IMR-90 (cell line): Measurements from ENCODE around the gene PDE8B. TPM values are rescaled to one million over a fixed set of nuclear protein-coding genes. Genes with fewer than 3 reads are reported as not detected.

Experiments used
- ATAC-seq: fragments of 200-7000 bp; cut with Tn5 transposase; 2 replicates; pipeline ENCODE4 v1.9.1; 2020; ENCODE audit warnings: low read depth, mild to moderate bottlenecking, moderate library complexity
- BruUV-seq: library from RNA; stranded (reverse); fragments of 400-500 nt; replicated peaks from 2 replicates; lab custom pipeline; 2021; lab: Mats Ljungman, UMichigan
- CTCF ChIA-PET: fragments of 300-600 bp; formaldehyde crosslinking; extraction: SDS; loops from one replicate; lab custom pipeline; 2021; ENCODE audit warnings: antibody characterized with exemption; lab: Yijun Ruan, JAX
- POLR2A ChIA-PET: fragments of 300-600 bp; sonication (Branson Sonifier 250); formaldehyde crosslinking; loops from one replicate; lab custom pipeline; 2022; ENCODE audit warnings: antibody characterized with exemption; ENCODE audit not compliant: unreplicated experiment; lab: Charles Lee
- DNase-seq: peaks from one replicate; pipeline ENCODE4 v3.0.0; 2013
- H2AFZ ChIP-seq: replicated peaks from 2 replicates; pipeline ENCODE3; 2013; ENCODE audit warnings: low read length, mild to moderate bottlenecking; ENCODE audit not compliant: poor library complexity
- H2AK5ac ChIP-seq: 2 replicates; pipeline ENCODE4 v1.6.1; 2013; ENCODE audit warnings: low read depth, low read length, inconsistent platforms
- H2AK9ac ChIP-seq: replicated peaks from 2 replicates; pipeline ENCODE3; 2013; ENCODE audit warnings: mild to moderate bottlenecking, low read depth, low read length, moderate library complexity; ENCODE audit not compliant: poor library complexity
- H2BK120ac ChIP-seq: 2 replicates; pipeline ENCODE4 v1.6.1; 2013; ENCODE audit warnings: low read depth, low read length, inconsistent platforms
- H2BK15ac ChIP-seq: 3 replicates; pipeline ENCODE4 v1.6.1; 2013; ENCODE audit warnings: low read depth, low read length, inconsistent platforms
- H2BK20ac ChIP-seq: 2 replicates; pipeline ENCODE4 v1.6.1; 2013; ENCODE audit warnings: low read depth, mild to moderate bottlenecking, inconsistent platforms, low read length, moderate library complexity
- H2BK5ac ChIP-seq: 2 replicates; pipeline ENCODE4 v1.6.1; 2013; ENCODE audit warnings: mild to moderate bottlenecking, low read depth, low read length, inconsistent platforms; ENCODE audit not compliant: poor library complexity, severe bottlenecking
- H3K14ac ChIP-seq: replicated peaks from 2 replicates; pipeline ENCODE4 v1.6.1; 2013; ENCODE audit warnings: low read depth, low read length, inconsistent platforms
- H3K18ac ChIP-seq: 2 replicates; pipeline ENCODE4 v1.6.1; 2013; ENCODE audit warnings: low read depth, low read length, control low read depth
- H3K23ac ChIP-seq: 2 replicates; pipeline ENCODE4 v1.6.1; 2013; ENCODE audit warnings: low read depth, low read length, inconsistent platforms
- H3K27ac ChIP-seq: 2 replicates; pipeline ENCODE4 v1.5.1; 2013; ENCODE audit warnings: mild to moderate bottlenecking, control low read depth, low read length; ENCODE audit not compliant: insufficient read depth
- H3K27me3 ChIP-seq: 2 replicates; pipeline ENCODE4 v1.6.1; 2013; ENCODE audit warnings: low read length; ENCODE audit not compliant: control insufficient read depth, insufficient read depth
- H3K36me3 ChIP-seq: 2 replicates; pipeline ENCODE4 v1.6.1; 2013; ENCODE audit warnings: low read length, mixed read lengths; ENCODE audit not compliant: control insufficient read depth, insufficient read depth
- H3K4ac ChIP-seq: 2 replicates; pipeline ENCODE4 v1.6.1; 2013; ENCODE audit warnings: low read depth, low read length, inconsistent platforms
- H3K4me1 ChIP-seq: 2 replicates; pipeline ENCODE4 v1.6.1; 2013; ENCODE audit warnings: low read length, mixed read lengths; ENCODE audit not compliant: control insufficient read depth, insufficient read depth
- H3K4me2 ChIP-seq: 2 replicates; pipeline ENCODE4 v1.6.1; 2013; ENCODE audit warnings: low read depth, mild to moderate bottlenecking, control low read depth, low read length, moderate library complexity
- H3K4me3 ChIP-seq: 2 replicates; pipeline ENCODE4 v1.5.1; 2013; ENCODE audit warnings: low read depth, mild to moderate bottlenecking, control low read depth, low read length, moderate library complexity; ENCODE audit not compliant: insufficient read depth
- H3K56ac ChIP-seq: 2 replicates; pipeline ENCODE4 v1.6.1; 2013; ENCODE audit warnings: low read length, inconsistent platforms; ENCODE audit not compliant: insufficient read depth; ENCODE audit errors: extremely low read depth
- H3K79me1 ChIP-seq, 2 experiments: 2 replicates each; pipeline ENCODE4 v1.6.1; 2013; ENCODE audit warnings: low read length in 2 of 2, inconsistent platforms in 1 of 2, low read depth in 1 of 2
- H3K9ac ChIP-seq: 2 replicates; pipeline ENCODE4 v1.6.1; 2013; ENCODE audit warnings: low read depth, low read length, control low read depth
- H3K9me1 ChIP-seq: 2 replicates; pipeline ENCODE4 v1.6.1; 2013; ENCODE audit warnings: low read length, inconsistent platforms; ENCODE audit not compliant: insufficient read depth
- H3K9me3 ChIP-seq: 2 replicates; pipeline ENCODE4 v1.6.1; 2013; ENCODE audit warnings: low read length; ENCODE audit not compliant: control insufficient read depth, insufficient read depth
- H4K20me1 ChIP-seq: 2 replicates; pipeline ENCODE4 v1.6.1; 2013; ENCODE audit warnings: low read length, inconsistent platforms; ENCODE audit not compliant: insufficient read depth
- H4K5ac ChIP-seq: 2 replicates; pipeline ENCODE4 v1.6.1; 2013; ENCODE audit warnings: mild to moderate bottlenecking, low read depth, low read length, control low read depth
- H4K8ac ChIP-seq, 2 experiments: 2 replicates each; pipeline ENCODE4 v1.6.1; 2013; ENCODE audit warnings: low read depth in 2 of 2, low read length in 2 of 2, control low read depth in 1 of 2, inconsistent platforms in 1 of 2
- H4K91ac ChIP-seq: 2 replicates; pipeline ENCODE4 v1.6.1; 2013; ENCODE audit warnings: low read depth, low read length, inconsistent platforms; ENCODE audit not compliant: insufficient read depth
- BHLHE40 ChIP-seq: fragments of 150-350 bp; IDR thresholded peaks from 2 replicates; pipeline ENCODE4 v1.6.1; 2016; ENCODE audit warnings: mild to moderate bottlenecking, low read depth, low read length
- CEBPB ChIP-seq: IDR thresholded peaks from 2 replicates; pipeline ENCODE4 v1.6.1; 2012; ENCODE audit warnings: low read depth, low read length, improper control_type of control experiment
- CHD1 ChIP-seq: IDR thresholded peaks from 2 replicates; pipeline ENCODE4 v1.6.1; 2012; ENCODE audit warnings: low read depth, low read length, improper control_type of control experiment
- CTCF ChIP-seq: conservative IDR thresholded peaks from 2 replicates; pipeline ENCODE4 v1.5.1; 2012; ENCODE audit warnings: mild to moderate bottlenecking, low read depth, low read length, improper control_type of control experiment
- ELK1 ChIP-seq: fragments of 150-350 bp; IDR thresholded peaks from 2 replicates; pipeline ENCODE4 v1.6.1; 2016; ENCODE audit warnings: low read depth, mild to moderate bottlenecking, low read length, moderate library complexity, borderline replicate concordance
- FOS ChIP-seq: fragments of 150-350 bp; IDR thresholded peaks from 2 replicates; pipeline ENCODE4 v1.6.1; 2016; ENCODE audit warnings: low read depth, low read length
- MAFK ChIP-seq: IDR thresholded peaks from 2 replicates; pipeline ENCODE4 v1.6.1; 2012; ENCODE audit warnings: low read depth, low read length, improper control_type of control experiment
- MAZ ChIP-seq: IDR thresholded peaks from 2 replicates; pipeline ENCODE4 v1.6.1; 2012; ENCODE audit warnings: low read depth, mild to moderate bottlenecking, low read length, improper control_type of control experiment, moderate library complexity, borderline replicate concordance
- MXI1 ChIP-seq: IDR thresholded peaks from 2 replicates; pipeline ENCODE4 v1.6.1; 2012; ENCODE audit warnings: low read depth, mild to moderate bottlenecking, low read length, moderate library complexity, borderline replicate concordance
- NFE2L2 ChIP-seq: fragments of 150-350 bp; IDR thresholded peaks from 2 replicates; pipeline ENCODE4 v1.6.1; 2016; ENCODE audit warnings: low read depth, mild to moderate bottlenecking, low read length
- POLR2A ChIP-seq: IDR thresholded peaks from 2 replicates; pipeline ENCODE4 v1.6.1; 2012; ENCODE audit warnings: mild to moderate bottlenecking, low read depth, low read length
- RAD21 ChIP-seq: IDR thresholded peaks from 2 replicates; pipeline ENCODE4 v1.6.1; 2012; ENCODE audit warnings: low read length, improper control_type of control experiment
- RCOR1 ChIP-seq: IDR thresholded peaks from 2 replicates; pipeline ENCODE4 v1.6.1; 2012; ENCODE audit warnings: mild to moderate bottlenecking, low read length, improper control_type of control experiment; ENCODE audit not compliant: insufficient replicate concordance
- RFX5 ChIP-seq: IDR thresholded peaks from 2 replicates; pipeline ENCODE4 v1.8.0; 2012; ENCODE audit warnings: low read depth, mild to moderate bottlenecking, low read length, moderate library complexity
- SMC3 ChIP-seq: fragments of 150-350 bp; IDR thresholded peaks from 2 replicates; pipeline ENCODE4 v1.6.1; 2016; ENCODE audit warnings: low read depth, mild to moderate bottlenecking, antibody characterized with exemption, low read length, moderate library complexity
- USF2 ChIP-seq: fragments of 150-350 bp; IDR thresholded peaks from 2 replicates; pipeline ENCODE4 v1.6.1; 2017; ENCODE audit warnings: mild to moderate bottlenecking, antibody characterized with exemption, low read length, low read depth
- WGBS, 2 experiments: methylation state at CpG; one replicate each; pipeline versions ENCODE4 v1.1.5 to v1.1.7; 2013; ENCODE audit warnings: missing lambda C conversion rate in 2 of 2; ENCODE audit not compliant: insufficient read length in 1 of 2; ENCODE audit errors: extremely low coverage in 2 of 2; 5-methylcytosine and 5-hydroxymethylcytosine counted together
- dilution Hi-C: fragments of 300-500 bp; cut with HindIII; formaldehyde crosslinking; loops from one replicate; pipeline ENCODE4 v1.14.3; 2018; ENCODE audit warnings: low sequenced_read_pairs; ENCODE audit not compliant: unreplicated experiment
- in situ Hi-C: fragments of 300-500 bp; cut with MboI; formaldehyde crosslinking; loops from 3 replicates; pipeline ENCODE4 v1.14.3; 2019; ENCODE audit warnings: low sequenced_read_pairs, inconsistent platforms, mixed read lengths
- intact Hi-C: fragments of 100-400 bp; cut with micrococcal nuclease; formaldehyde crosslinking; loops from 2 replicates; pipeline ENCODE4 v1.10.0; 2022
- polyA plus RNA-seq, 3 experiments: library from polyadenylated mRNA; depleted of rRNA; stranded (reverse); fragments of >200 nt; gene quantifications; 2 replicates each; pipeline ENCODE4 v1.2.3, GENCODE V29; 2012; ENCODE audit warnings: low replicate concordance in 1 of 3
- total RNA-seq: library from RNA; depleted of rRNA; stranded (reverse); fragments of >200 nt; gene quantifications from 2 replicates; pipeline ENCODE4 v1.2.3, GENCODE V29; 2012

PDE8B gene
- total and polyA plus RNA-seq, 2 of the 4 experiments (the other 2 are of a cell fraction): under 0.01 to 0.03 TPM

GRCh38 chr5:77390221-77390620 is 179.7 kb downstream of the PDE8B start:
- Histone ChIP-seq H3K27me3 (peaks cover 4% of the 10 kb centered on the region), H3K36me3 (no peaks in the 10 kb centered on the region), H4K91ac (no peak overlapping the region), H2AFZ (no peak overlapping the region), H3K23ac (no peak overlapping the region), H3K9ac (no peak overlapping the region), H3K4me1 (no peaks in the 10 kb centered on the region; the same call in 1 of the 2 replicates), H3K27ac (no peak overlapping the region), H3K9me1 (no peaks in the 10 kb centered on the region), H4K8ac (no peak overlapping the region), H3K9me3 (no peaks in the 10 kb centered on the region), H3K4me3 (no peak overlapping the region), H3K79me1 (no peaks in the 10 kb centered on the region), H2AK9ac (no peak overlapping the region), H3K56ac (no peak overlapping the region), H3K4ac (no peak overlapping the region), H4K5ac (no peak overlapping the region), H4K20me1 (no peaks in the 10 kb centered on the region), H3K4me2 (no peak overlapping the region), H2BK120ac (no peak overlapping the region), H3K18ac (no peak overlapping the region), H2BK15ac (no peak overlapping the region), H2BK5ac (no peak overlapping the region), H2AK5ac (no peak overlapping the region), H3K14ac (no peak overlapping the region), H2BK20ac (no peak overlapping the region)
- TF ChIP-seq RFX5 (no peak), SMC3 (no peak), ELK1 (no peak), RCOR1 (no peak), MXI1 (no peak), BHLHE40 (no peak), CTCF (no peak), RAD21 (no peak), POLR2A (no peak), MAFK (no peak), FOS (no peak), NFE2L2 (no peak), MAZ (no peak), USF2 (no peak), CHD1 (no peak), CEBPB (no peak)
- ATAC-seq (no peak), DNase-seq (no peak)
- ChIA-PET POLR2A (no interaction called here), CTCF (no interaction called here)
- in situ Hi-C loops: no loop called here
- BruUV-seq: no TSS peak
- dilution Hi-C loops: no loop called here
- no CpG with 5 or more reads among the region's 3 CpGs for WGBS, 2 experiments
- intact Hi-C loops: no loop called here
